GM18858 (cell line): ENCODE measurements around the gene STH.

Experiments
- ATAC-seq: cut with Tn5 transposase; IDR thresholded peaks from one replicate; pipeline ENCODE4 v1.9.1; 2021; ENCODE audit not compliant: unreplicated experiment

The STH gene

DNA sequence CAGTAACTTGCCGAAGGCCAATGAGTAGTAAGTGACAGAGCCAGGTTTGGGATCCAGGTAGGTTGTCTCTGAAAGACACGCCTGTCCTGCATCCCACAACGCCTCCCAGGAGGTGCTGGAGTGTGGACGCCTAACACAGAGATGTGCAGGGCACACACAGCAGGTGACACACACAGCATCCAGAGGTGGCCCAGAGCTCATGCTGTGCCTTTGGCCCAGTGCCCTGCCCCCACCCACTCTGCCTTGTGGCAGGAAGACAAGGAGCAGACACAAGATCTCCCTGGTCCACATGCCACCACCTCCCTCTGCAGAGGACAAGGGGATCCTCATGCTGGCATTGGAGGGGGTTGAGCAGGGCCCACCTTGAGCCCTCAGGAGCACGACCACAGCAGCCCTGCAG lies 14.7 kb upstream of the STH start:
- no peak for ATAC-seq

GRCh38 chr17:45985447-45985846 lies 13.6 kb upstream of the STH start:
- ATAC-seq: no peak

DNA sequence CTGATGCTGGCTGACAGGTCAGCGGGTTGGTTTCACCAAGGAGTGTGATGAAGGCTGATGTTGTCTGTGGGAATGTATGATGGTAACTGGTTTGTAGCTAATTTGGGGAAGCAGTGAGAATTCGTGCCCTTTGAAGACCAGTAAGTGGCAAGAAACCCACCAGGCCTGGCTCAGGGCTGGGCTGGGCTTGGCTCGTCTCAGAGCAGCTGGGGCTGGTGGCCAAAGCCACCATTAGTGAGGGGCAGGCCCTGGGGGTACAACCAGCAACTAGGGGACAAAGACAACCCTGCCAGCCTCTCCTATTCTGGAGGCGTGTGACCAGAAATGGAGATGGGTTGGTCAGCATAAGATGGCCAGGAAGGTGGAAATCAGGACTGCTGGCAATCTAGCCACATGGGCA lies 13.0 kb upstream of the STH start:
- ATAC-seq: no peak

DNA sequence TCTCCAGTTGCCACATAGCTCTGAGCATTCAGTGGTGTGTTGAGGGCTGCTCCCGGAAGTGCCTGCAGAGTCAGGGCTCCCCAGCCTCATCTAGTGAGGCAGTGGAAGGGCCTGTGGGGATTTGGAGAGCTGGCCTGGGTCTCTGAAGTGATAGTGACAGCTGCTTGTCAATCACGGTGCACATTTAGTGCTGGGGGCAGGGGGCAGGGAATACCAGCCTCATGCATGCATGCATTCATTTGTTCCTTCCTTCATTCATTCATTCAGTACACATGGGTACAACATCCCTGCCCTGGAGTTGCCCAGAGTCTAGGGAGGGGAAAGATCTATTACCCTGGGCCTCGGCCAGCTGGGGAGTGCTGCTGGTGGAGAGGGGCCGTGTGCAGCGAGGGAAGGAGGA lies 11.3 kb upstream of the STH start:
- ATAC-seq: no peak

DNA sequence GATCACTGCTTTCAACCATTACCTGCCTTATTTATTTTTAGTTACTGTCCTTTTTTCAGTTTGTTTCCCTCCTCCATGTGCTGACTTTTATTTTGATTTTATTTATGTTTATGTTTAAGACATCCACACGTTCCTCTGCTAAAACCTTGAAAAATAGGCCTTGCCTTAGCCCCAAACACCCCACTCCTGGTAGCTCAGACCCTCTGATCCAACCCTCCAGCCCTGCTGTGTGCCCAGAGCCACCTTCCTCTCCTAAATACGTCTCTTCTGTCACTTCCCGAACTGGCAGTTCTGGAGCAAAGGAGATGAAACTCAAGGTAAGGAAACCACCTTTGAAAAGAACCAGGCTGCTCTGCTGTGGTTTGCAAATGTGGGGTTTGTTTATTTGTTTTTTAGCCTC lies 9.3 kb upstream of the STH start:
- ATAC-seq: no peak

- ATAC-seq: no peak
Measured at GRCh38 chr17:45990886-45991285, 8.2 kb upstream of the STH start.

DNA sequence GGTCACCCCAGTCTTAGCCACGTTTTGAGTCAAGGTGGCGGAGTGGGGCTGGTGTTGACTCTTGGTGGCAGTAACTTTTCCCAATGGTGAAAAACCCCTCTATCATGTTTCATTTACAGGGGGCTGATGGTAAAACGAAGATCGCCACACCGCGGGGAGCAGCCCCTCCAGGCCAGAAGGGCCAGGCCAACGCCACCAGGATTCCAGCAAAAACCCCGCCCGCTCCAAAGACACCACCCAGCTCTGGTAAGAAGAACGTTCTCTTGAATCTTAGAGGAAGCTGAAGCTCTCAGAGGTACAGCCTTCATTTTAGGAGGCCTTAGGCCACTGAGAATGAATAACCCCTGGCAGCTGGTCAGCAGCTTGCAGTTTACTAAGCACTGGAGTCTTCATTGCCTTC lies 7.7 kb upstream of the STH start:
- ATAC-seq: no peak

DNA sequence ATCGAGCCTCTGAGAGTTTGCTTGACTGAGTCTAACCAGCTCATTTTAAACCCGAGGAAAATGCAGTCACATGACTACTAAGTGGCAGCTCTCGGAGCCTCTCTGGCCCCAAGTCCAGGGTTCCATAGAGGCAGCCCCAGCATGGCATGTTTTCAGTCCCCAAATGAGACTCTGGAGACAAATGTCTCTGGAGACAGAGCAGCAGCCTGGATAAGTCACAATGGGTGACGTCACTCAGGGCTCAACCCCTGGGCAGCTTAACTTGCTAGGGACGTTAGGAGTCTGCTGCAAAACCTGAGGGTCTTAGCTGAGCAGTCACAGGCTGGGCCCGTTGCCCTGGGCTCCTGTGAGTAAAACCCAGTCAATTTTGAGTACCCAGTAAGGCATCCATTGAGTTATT lies 6.9 kb upstream of the STH start:
- ATAC-seq: no peak

GRCh38 chr17:45992904-45993303 lies 6.1 kb upstream of the STH start:
- ATAC-seq: no peak

DNA sequence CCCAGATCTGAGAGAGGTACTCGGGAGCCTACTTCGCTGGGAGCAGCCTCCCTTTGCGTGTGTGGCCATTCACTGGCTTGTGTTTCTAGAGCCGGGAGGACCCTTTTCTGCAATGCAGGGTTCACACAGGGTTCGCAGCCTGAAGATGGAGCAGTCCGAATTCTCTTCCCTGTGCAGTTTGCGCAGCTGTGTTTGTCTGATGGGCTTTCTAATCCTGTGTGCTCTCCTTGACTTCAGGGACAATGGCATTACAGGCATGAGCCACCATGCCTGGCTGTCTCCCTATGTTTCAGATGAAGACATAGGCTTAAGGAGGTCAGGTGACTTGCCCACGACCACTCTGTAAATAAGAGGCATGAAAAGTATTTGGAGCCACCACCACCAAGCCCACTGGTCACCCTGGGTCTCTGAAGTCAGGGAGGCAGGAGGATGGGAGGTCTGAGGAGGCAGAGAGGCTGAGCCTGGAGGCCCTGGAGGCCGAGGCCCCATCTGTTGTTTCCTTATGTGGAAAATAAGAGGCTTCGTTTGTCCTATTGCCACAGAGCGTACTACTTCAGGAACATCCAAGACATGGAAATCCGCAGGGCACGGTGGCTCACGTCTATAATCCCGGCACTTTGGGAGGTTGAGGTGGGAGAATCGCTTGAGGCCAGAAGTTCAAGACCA lies 5.0 kb upstream of the STH start:
- ATAC-seq: no peak

GRCh38 chr17:45994987-45995386 lies 4.1 kb upstream of the STH start:
- ATAC-seq: no peak

GRCh38 chr17:45995627-45996270 lies 3.3 kb upstream of the STH start:
- no peak for ATAC-seq

- no peak for ATAC-seq
Measured at GRCh38 chr17:45996282-45996937, 2.6 kb upstream of the STH start.

DNA sequence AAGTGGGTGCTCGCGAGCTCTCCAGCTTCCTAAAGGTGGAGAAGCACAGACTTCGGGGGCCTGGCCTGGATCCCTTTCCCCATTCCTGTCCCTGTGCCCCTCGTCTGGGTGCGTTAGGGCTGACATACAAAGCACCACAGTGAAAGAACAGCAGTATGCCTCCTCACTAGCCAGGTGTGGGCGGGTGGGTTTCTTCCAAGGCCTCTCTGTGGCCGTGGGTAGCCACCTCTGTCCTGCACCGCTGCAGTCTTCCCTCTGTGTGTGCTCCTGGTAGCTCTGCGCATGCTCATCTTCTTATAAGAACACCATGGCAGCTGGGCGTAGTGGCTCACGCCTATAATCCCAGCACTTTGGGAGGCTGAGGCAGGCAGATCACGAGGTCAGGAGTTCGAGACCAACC lies 1.9 kb upstream of the STH start:
- no peak for ATAC-seq

DNA sequence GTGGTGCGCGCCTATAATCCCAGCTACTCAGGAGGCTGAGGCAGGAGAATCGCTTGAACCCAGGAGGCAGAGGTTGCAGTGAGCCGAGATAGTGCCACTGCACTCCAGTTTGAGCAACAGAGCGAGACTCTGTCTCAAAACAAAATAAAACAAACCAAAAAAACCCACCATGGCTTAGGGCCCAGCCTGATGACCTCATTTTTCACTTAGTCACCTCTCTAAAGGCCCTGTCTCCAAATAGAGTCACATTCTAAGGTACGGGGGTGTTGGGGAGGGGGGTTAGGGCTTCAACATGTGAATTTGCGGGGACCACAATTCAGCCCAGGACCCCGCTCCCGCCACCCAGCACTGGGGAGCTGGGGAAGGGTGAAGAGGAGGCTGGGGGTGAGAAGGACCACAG lies 1.4 kb upstream of the STH start:
- no peak for ATAC-seq

- no peak for ATAC-seq
Measured at GRCh38 chr17:45999900-46000290, 845 bp downstream of the STH start.

GRCh38 chr17:46000292-46000691 lies 1.2 kb downstream of the STH start:
- ATAC-seq: no peak

- no peak for ATAC-seq
Measured at GRCh38 chr17:46000757-46001156, 1.7 kb downstream of the STH start.

DNA sequence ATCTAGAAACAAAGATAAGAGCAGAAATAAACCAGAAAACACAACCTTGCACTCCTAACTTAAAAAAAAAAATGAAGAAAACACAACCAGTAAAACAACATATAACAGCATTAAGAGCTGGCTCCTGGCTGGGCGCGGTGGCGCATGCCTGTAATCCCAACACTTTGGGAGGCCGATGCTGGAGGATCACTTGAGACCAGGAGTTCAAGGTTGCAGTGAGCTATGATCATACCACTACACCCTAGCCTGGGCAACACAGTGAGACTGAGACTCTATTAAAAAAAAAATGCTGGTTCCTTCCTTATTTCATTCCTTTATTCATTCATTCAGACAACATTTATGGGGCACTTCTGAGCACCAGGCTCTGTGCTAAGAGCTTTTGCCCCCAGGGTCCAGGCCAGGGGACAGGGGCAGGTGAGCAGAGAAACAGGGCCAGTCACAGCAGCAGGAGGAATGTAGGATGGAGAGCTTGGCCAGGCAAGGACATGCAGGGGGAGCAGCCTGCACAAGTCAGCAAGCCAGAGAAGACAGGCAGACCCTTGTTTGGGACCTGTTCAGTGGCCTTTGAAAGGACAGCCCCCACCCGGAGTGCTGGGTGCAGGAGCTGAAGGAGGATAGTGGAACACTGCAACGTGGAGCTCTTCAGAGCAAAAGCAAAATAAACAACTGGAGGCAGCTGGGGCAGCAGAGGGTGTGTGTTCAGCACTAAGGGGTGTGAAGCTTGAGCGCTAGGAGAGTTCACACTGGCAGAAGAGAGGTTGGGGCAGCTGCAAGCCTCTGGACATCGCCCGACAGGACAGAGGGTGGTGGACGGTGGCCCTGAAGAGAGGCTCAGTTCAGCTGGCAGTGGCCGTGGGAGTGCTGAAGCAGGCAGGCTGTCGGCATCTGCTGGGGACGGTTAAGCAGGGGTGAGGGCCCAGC lies 2.6 kb downstream of the STH start:
- no peak for ATAC-seq

DNA sequence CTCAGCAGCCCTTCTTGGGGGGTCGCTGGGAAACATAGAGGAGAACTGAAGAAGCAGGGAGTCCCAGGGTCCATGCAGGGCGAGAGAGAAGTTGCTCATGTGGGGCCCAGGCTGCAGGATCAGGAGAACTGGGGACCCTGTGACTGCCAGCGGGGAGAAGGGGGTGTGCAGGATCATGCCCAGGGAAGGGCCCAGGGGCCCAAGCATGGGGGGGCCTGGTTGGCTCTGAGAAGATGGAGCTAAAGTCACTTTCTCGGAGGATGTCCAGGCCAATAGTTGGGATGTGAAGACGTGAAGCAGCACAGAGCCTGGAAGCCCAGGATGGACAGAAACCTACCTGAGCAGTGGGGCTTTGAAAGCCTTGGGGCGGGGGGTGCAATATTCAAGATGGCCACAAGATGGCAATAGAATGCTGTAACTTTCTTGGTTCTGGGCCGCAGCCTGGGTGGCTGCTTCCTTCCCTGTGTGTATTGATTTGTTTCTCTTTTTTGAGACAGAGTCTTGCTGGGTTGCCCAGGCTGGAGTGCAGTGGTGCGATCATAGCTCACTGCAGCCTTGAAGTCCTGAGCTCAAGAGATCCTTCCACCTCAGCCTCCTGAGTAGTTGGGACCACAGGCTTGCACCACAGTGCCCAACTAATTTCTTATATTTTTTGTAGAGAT lies 3.4 kb downstream of the STH start:
- no peak for ATAC-seq

DNA sequence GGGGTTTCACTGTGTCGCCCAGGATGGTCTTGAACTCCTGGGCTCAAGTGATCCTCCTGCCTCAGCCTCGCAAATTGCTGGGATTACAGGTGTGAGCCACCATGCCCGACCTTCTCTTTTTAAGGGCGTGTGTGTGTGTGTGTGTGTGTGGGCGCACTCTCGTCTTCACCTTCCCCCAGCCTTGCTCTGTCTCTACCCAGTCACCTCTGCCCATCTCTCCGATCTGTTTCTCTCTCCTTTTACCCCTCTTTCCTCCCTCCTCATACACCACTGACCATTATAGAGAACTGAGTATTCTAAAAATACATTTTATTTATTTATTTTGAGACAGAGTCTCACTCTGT lies 3.9 kb downstream of the STH start:
- no peak for ATAC-seq
